ES-I3 (cell line): ENCODE results near the gene SCYGR4.
"Not testable (repeated sequence)": the region's sequence is repeated elsewhere in the genome, so short reads cannot be mapped to it uniquely, and the experiment has no call there.

Experiments used
- H3K36me3 ChIP-seq: 2 replicates; pipeline ENCODE4 v1.6.1; 2013; ENCODE audit warnings: mild to moderate bottlenecking, low read length, control low read depth, moderate library complexity; ENCODE audit not compliant: insufficient read depth
- H3K4me1 ChIP-seq: 2 replicates; pipeline ENCODE4 v1.6.1; 2013; ENCODE audit warnings: mild to moderate bottlenecking, control low read depth, low read length; ENCODE audit not compliant: insufficient read depth
- H3K9ac ChIP-seq: 2 replicates; pipeline ENCODE4 v1.6.1; 2013; ENCODE audit warnings: low read depth, mild to moderate bottlenecking, low read length, moderate library complexity
- H3K9me3 ChIP-seq: 2 replicates; pipeline ENCODE4 v1.6.1; 2013; ENCODE audit warnings: mild to moderate bottlenecking, low read length, moderate library complexity; ENCODE audit not compliant: control insufficient read depth, insufficient read depth

SCYGR4 gene

GRCh38 chr2:227617316-227618230 lies at the start of gene SCYGR4:
TSS of gene SCYGR4 (plus strand) at chr2:227617498. CDS start at chr2:227617498, 0 bp downstream.
- Histone ChIP-seq H3K4me1 (peaks cover 10% of the 10 kb centered on the region), H3K9me3 (no peaks in the 10 kb centered on the region), H3K9ac (no peak within 1 kb of the TSS), H3K36me3 (no peaks in the 10 kb centered on the region)

GRCh38 chr2:227568852-227569169 lies 48.5 kb upstream of the SCYGR4 start:
- Histone ChIP-seq H3K9me3 (no peaks in the 10 kb centered on the region), H3K4me1 (peaks cover 11% of the 10 kb centered on the region), H3K9ac (no peak overlapping the region), H3K36me3 (no peaks in the 10 kb centered on the region)

- Histone ChIP-seq H3K9me3 (no peaks in the 10 kb centered on the region), H3K36me3 (no peaks in the 10 kb centered on the region), H3K9ac (no peak overlapping the region), H3K4me1 (peaks cover 11% of the 10 kb centered on the region)
Observed at GRCh38 chr2:227570615-227571014, 46.7 kb upstream of the SCYGR4 start.

- no peak overlapping the region for H3K9ac ChIP-seq
- no peaks in the 10 kb centered on the region for H3K9me3 ChIP-seq
- no peaks in the 10 kb centered on the region for H3K36me3 ChIP-seq
- H3K4me1 ChIP-seq: no peaks in the 10 kb centered on the region; the same call in 1 of the 2 replicates
Observed at GRCh38 chr2:227576110-227576509, 41.2 kb upstream of the SCYGR4 start.

- no peaks in the 10 kb centered on the region; the same call in 1 of the 2 replicates for H3K4me1 ChIP-seq
- no peak overlapping the region for H3K9ac ChIP-seq
- no peaks in the 10 kb centered on the region for H3K36me3 ChIP-seq
- no peaks in the 10 kb centered on the region for H3K9me3 ChIP-seq
Observed at GRCh38 chr2:227576812-227577211, 40.5 kb upstream of the SCYGR4 start.

GRCh38 chr2:227577555-227577954 lies 39.7 kb upstream of the SCYGR4 start:
- Histone ChIP-seq H3K9ac (no peak overlapping the region), H3K36me3 (no peaks in the 10 kb centered on the region), H3K4me1 (no peaks in the 10 kb centered on the region; the same call in 1 of the 2 replicates), H3K9me3 (no peaks in the 10 kb centered on the region)

GRCh38 chr2:227578642-227579041 lies 38.7 kb upstream of the SCYGR4 start:
- Histone ChIP-seq H3K36me3 (no peaks in the 10 kb centered on the region), H3K9ac (no peak overlapping the region), H3K9me3 (no peaks in the 10 kb centered on the region), H3K4me1 (no peaks in the 10 kb centered on the region; the same call in 1 of the 2 replicates)

GRCh38 chr2:227579791-227580190 lies 37.5 kb upstream of the SCYGR4 start:
- no peaks in the 10 kb centered on the region for H3K36me3 ChIP-seq
- no peaks in the 10 kb centered on the region; the same call in 1 of the 2 replicates for H3K4me1 ChIP-seq

GRCh38 chr2:227582369-227582768 lies 34.9 kb upstream of the SCYGR4 start:
- Histone ChIP-seq H3K4me1 (no peaks in the 10 kb centered on the region), H3K9me3 (no peaks in the 10 kb centered on the region), H3K9ac (no peak overlapping the region), H3K36me3 (no peaks in the 10 kb centered on the region)

More at GRCh38 chr2:227579791-227580190, 37.5 kb upstream of the SCYGR4 start:
- Histone ChIP-seq H3K9ac (no peak overlapping the region), H3K9me3 (no peaks in the 10 kb centered on the region)

GRCh38 chr2:227592694-227593387 lies 24.5 kb upstream of the SCYGR4 start:
- Histone ChIP-seq H3K36me3 (no peaks in the 10 kb centered on the region), H3K9ac (no peak overlapping the region), H3K9me3 (no peaks in the 10 kb centered on the region), H3K4me1 (peaks cover 5% of the 10 kb centered on the region; the same call in 1 of the 2 replicates)

GRCh38 chr2:227595797-227596196 lies 21.5 kb upstream of the SCYGR4 start:
- H3K36me3 ChIP-seq: no peaks in the 10 kb centered on the region
- no peaks in the 10 kb centered on the region for H3K9me3 ChIP-seq
- no peak overlapping the region for H3K9ac ChIP-seq
- H3K4me1 ChIP-seq: peaks cover 5% of the 10 kb centered on the region; the same call in 1 of the 2 replicates

GRCh38 chr2:227597036-227597435 lies 20.3 kb upstream of the SCYGR4 start:
- no peak overlapping the region for H3K9ac ChIP-seq
- H3K9me3 ChIP-seq: no peaks in the 10 kb centered on the region
- H3K36me3 ChIP-seq: no peaks in the 10 kb centered on the region
- peaks cover 5% of the 10 kb centered on the region; the same call in 1 of the 2 replicates for H3K4me1 ChIP-seq

GRCh38 chr2:227597998-227598397 lies 19.3 kb upstream of the SCYGR4 start:
- H3K36me3 ChIP-seq: no peaks in the 10 kb centered on the region
- peaks cover 5% of the 10 kb centered on the region; the same call in 1 of the 2 replicates for H3K4me1 ChIP-seq
- no peaks in the 10 kb centered on the region for H3K9me3 ChIP-seq
- no peak overlapping the region for H3K9ac ChIP-seq

- not testable (repeated sequence) for H3K4me1 ChIP-seq, H3K9me3 ChIP-seq, H3K9ac ChIP-seq, H3K36me3 ChIP-seq
Observed at GRCh38 chr2:227598835-227599503, 18.3 kb upstream of the SCYGR4 start, which contains the start of gene SCYGR2. TSS of gene SCYGR2 (plus strand) at chr2:227598893. CDS start at chr2:227598893, 0 bp downstream.
